NCI-H146 (cell line): Measurements from ENCODE around the gene MTG2.

ENCODE experiments used
- DNase-seq: peaks from one replicate; lab custom pipeline; 2025; lab: John Stamatoyannopoulos, UW

Gene MTG2

GRCh38 chr20:62186887-62187866 is 4.3 kb downstream of the MTG2 start:
- no peak for DNase-seq

GRCh38 chr20:62190639-62191411 is 8.0 kb downstream of the MTG2 start:
- no peak for DNase-seq

- no peak for DNase-seq
These were observed 9.1 kb downstream of the MTG2 start for GRCh38 chr20:62191781-62192559.

- no peak for DNase-seq
These were observed 9.8 kb downstream of the MTG2 start for GRCh38 chr20:62192635-62193034.

- no peak for DNase-seq
These were observed 10.5 kb downstream of the MTG2 start for GRCh38 chr20:62193079-62194025.

- DNase-seq: no peak
These were observed 12.2 kb downstream of the MTG2 start for GRCh38 chr20:62195075-62195405.

GRCh38 chr20:62195736-62196135 is 12.9 kb downstream of the MTG2 start:
- DNase-seq: no peak

- no peak for DNase-seq
These were observed 13.5 kb downstream of the MTG2 start for GRCh38 chr20:62196286-62196685.

GRCh38 chr20:62197311-62197710 is 14.5 kb downstream of the MTG2 start:
- DNase-seq: no peak

- no peak for DNase-seq
These were observed 15.0 kb downstream of the MTG2 start for GRCh38 chr20:62197801-62198200.

- DNase-seq: no peak
These were observed 15.7 kb downstream of the MTG2 start for GRCh38 chr20:62198496-62198895.

- no peak for DNase-seq
These were observed 16.1 kb downstream of the MTG2 start for GRCh38 chr20:62198931-62199330.

GRCh38 chr20:62200491-62201172 is 17.8 kb downstream of the MTG2 start:
- DNase-seq: no peak

- DNase-seq: no peak
These were observed 18.6 kb downstream of the MTG2 start for GRCh38 chr20:62201173-62202082.

GRCh38 chr20:62202083-62202395 is 19.2 kb downstream of the MTG2 start:
- DNase-seq: no peak

- DNase-seq: no peak
These were observed 20.0 kb downstream of the MTG2 start for GRCh38 chr20:62202676-62203377.

GRCh38 chr20:62203378-62204030 is 20.7 kb downstream of the MTG2 start:
- DNase-seq: no peak

- no peak for DNase-seq
These were observed 23.0 kb downstream of the MTG2 start for GRCh38 chr20:62205618-62206387.
